ENCODE measurements around the gene AMFR.

DNA sequence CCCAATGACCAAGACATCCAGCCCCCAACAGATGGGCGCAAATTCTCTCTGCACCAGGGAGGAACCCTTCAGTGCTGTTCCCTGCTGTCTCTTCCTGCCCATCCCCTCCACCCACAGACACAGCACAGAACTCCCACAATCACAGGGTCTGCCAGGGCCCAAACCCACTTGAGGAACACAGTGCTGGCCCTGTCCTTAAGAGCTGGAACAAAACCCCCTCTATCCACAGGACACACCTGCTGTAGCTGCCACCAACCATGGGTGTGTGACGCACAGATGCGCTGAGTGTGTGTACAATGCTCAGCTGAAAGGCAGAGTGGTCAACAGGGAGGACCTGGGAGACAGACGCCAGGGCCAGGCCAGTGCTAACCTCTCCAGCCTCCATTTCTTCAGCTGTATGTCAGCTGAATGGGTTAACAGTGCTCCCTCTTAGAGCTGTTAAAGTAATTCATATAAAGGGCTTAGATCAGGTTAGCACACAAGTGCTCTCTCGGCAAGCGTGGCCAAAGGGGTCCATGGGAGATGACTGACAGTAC lies 62.1 kb downstream of the AMFR start:
- TF ChIP-seq, protein P1, sequence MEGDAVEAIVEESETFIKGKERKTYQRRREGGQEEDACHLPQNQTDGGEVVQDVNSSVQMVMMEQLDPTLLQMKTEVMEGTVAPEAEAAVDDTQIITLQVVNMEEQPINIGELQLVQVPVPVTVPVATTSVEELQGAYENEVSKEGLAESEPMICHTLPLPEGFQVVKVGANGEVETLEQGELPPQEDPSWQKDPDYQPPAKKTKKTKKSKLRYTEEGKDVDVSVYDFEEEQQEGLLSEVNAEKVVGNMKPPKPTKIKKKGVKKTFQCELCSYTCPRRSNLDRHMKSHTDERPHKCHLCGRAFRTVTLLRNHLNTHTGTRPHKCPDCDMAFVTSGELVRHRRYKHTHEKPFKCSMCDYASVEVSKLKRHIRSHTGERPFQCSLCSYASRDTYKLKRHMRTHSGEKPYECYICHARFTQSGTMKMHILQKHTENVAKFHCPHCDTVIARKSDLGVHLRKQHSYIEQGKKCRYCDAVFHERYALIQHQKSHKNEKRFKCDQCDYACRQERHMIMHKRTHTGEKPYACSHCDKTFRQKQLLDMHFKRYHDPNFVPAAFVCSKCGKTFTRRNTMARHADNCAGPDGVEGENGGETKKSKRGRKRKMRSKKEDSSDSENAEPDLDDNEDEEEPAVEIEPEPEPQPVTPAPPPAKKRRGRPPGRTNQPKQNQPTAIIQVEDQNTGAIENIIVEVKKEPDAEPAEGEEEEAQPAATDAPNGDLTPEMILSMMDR (IDR thresholded peaks at IDR 0.05): no peak
- TF ChIP-seq POLR2A (IDR thresholded peaks at IDR 0.05): no peak

All from testis (tissue), 2 donors.